ENCODE results near the gene CTDSPL.

CTDSPL gene

DNA sequence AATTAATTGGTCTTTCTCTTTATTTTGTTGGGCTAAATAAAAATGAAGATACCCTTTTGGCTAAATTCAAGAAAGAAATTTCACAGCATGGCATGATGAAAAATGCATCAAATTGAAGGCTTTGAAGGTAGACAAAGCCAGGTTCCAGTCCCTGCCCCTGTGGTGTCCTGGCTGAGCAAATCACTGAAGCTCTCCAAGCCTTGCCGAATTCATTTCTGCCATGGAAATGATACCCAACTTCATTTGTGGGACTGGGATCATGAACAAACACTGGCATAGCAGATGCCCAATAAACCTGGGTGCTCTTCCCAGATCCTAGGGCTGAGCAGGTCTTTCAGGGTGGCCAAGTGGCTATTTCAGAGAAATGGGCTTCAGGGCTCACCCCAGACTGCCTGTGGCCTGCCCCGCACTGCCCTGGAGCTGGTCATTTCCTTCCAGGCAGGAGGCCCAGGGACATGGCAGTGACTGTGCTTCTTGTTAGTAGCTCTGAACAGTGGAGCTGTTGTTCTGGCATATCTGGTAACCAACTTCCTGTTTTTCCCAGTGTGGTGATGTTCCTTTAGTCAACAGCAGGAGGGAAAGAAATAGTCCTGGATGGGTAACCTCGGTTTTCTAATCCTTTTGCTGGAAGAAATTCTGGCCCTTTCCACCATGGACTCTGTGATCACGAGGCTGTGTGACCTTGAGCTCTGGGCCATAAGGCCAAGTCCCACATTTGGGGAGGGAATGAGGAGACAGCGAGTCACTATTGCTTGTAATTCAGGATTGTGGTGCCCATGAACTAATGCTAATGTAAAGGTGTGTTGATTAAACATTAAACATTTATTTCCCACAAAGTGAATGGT lies 47.6 kb downstream of the CTDSPL start:
- no peak overlapping the region for H3K4me3 ChIP-seq (ENCODE audit: low read depth, low read length)
- TF ChIP-seq, protein P1, sequence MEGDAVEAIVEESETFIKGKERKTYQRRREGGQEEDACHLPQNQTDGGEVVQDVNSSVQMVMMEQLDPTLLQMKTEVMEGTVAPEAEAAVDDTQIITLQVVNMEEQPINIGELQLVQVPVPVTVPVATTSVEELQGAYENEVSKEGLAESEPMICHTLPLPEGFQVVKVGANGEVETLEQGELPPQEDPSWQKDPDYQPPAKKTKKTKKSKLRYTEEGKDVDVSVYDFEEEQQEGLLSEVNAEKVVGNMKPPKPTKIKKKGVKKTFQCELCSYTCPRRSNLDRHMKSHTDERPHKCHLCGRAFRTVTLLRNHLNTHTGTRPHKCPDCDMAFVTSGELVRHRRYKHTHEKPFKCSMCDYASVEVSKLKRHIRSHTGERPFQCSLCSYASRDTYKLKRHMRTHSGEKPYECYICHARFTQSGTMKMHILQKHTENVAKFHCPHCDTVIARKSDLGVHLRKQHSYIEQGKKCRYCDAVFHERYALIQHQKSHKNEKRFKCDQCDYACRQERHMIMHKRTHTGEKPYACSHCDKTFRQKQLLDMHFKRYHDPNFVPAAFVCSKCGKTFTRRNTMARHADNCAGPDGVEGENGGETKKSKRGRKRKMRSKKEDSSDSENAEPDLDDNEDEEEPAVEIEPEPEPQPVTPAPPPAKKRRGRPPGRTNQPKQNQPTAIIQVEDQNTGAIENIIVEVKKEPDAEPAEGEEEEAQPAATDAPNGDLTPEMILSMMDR (IDR thresholded peaks at IDR 0.05; ENCODE audit: control insufficient read depth, extremely low read depth, insufficient read depth) = no peak
- DNase-seq (ENCODE audit: low read depth) = no peak

DNA sequence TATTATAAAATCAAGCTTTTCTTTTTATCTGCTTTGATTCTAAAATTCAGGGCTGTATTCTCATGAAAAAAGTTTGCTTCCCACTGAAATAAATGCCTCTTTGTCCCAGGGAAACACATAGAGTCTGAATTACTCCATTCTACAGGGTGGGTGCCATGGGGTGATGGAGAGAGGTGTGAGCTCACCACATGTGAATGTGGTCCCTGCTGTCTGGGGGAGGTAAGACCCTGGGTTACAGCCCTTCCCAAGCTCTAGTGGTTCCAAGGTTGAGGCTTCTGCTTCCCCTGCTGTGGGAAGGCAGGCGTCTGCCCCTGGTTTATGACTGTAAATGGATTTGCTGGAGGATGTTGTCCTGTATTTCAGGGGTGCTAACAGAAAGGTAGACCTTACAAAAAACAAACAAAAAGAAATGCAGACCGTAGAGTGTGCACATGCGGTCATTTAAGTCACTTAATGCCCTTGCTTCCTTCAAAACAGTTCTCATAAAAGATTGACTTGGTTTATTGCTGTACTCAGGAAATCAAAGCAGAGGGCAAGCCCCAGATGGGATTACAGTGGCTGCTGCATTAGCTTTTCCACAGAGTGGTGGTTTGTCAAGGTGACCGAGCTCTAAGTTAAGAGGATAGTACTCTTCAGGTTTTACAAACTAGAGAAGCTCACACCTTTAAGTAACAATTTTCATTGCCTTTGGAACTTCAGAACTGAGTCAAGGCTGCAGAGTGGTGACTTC lies 49.2 kb downstream of the CTDSPL start:
- DNase-seq (ENCODE audit: low read depth) = no peak
- TF ChIP-seq, protein P1 (IDR thresholded peaks at IDR 0.05; ENCODE audit: control insufficient read depth, extremely low read depth, insufficient read depth) = no peak
- no peak overlapping the region for H3K4me3 ChIP-seq (ENCODE audit: low read depth, low read length)

DNA sequence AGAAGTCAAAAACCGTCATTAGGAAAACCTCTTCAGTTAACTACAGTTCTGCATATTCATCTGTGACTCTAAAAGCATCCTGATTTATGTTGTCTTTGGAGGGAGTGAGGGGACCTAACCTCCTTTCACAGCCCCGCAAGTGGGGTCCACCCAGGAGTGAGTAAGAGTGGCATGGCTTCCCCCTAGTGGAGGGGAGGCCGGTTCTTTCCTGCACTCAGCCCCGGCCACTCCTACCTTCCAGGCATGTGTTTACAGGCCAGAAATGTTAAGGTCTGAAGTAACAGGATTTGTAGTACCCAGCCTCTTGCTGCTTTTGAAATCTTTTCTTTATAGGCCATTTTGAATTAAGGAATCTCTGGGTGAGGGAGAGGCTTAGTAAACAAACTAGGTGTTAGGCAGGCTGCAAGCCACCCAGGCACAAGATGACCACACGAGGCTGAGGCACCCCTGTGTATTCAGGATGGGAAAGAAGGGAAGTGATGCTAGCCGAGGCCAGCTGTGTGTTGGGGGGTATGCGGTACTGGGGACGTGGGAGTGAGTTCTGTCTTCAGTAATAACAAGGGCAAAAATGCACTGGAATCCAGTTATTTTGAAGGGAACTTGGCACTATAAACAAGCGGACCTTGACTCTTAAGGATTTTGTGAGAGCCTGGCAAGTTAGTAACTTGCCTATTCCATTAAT lies 50.5 kb downstream of the CTDSPL start:
- H3K4me3 ChIP-seq (ENCODE audit: low read depth, low read length) = no peak overlapping the region
- DNase-seq (ENCODE audit: low read depth) = no peak
- TF ChIP-seq, protein P1 (IDR thresholded peaks at IDR 0.05; ENCODE audit: control insufficient read depth, extremely low read depth, insufficient read depth) = no peak

DNA sequence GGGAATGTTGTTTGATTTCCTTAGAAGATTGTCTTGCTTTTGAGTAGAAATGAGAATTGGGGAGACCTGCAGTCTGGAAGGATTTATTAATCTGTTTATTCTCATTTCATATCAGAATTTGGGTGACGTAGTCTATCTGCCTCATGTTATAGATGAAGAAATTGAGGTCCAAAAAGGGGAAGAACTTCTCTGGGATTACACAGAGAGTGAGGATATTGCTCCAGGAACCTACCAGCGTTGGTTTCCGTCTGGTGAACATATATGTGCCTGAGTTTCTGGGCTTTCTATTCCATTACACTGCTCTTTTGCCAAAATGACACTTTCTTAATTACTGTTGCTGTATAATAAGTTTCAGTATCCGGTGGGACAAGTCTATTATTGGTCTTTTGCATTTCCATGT lies 51.8 kb downstream of the CTDSPL start:
- TF ChIP-seq, protein P1 (IDR thresholded peaks at IDR 0.05; ENCODE audit: control insufficient read depth, extremely low read depth, insufficient read depth) = no peak
- H3K4me3 ChIP-seq (ENCODE audit: low read depth, low read length) = no peak overlapping the region
- no peak for DNase-seq (ENCODE audit: low read depth)

DNA sequence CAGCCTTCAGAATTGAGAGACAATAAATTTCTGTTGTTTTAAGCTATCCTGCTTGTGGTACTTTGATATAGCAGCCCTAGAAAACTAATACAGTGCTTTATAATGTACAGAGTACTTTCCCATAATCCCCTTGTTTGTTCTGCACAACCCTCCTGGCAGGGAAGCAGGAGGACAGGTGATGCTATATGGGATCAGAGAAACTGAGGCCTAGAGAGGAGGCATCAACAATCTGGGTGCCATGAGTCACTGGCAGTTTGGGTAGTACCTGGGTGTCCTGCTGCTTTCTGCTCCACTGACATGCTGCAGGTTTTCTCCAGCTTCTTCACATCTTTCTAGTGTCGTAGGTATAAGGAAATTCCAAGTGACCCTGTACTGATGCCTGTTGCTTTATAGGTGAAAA lies 55.0 kb downstream of the CTDSPL start:
- TF ChIP-seq, protein P1 (IDR thresholded peaks at IDR 0.05; ENCODE audit: control insufficient read depth, extremely low read depth, insufficient read depth) = no peak
- H3K4me3 ChIP-seq (ENCODE audit: low read depth, low read length) = no peak overlapping the region
- no peak for DNase-seq (ENCODE audit: low read depth)

DNA sequence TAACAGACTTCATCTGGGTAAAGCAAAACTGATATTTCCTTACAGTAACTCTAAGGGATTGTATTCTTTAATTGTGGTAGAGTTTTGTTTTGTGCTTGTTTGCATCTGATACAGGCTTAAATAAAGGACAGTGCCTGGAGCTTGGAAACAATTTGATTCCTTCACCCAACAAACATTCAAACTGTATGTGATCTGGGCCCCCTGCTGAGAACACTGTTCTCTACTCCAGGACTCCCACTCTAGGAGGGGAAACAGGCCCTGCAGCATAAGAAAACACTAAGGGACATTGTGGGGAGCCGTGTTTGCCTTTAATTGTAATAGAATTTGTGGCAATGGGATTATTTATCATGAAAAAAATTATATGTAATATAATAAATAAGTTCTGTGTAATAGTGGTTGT lies 56.9 kb downstream of the CTDSPL start:
- no peak for DNase-seq (ENCODE audit: low read depth)
- TF ChIP-seq, protein P1 (IDR thresholded peaks at IDR 0.05; ENCODE audit: control insufficient read depth, extremely low read depth, insufficient read depth) = no peak
- H3K4me3 ChIP-seq (ENCODE audit: low read depth, low read length) = no peak overlapping the region

Data from LNCaP clone FGC (cell line).